GM12892 (cell line): ENCODE measurements around the gene KRT17.

Experiments used
- DNase-seq: peaks from one replicate; pipeline ENCODE4 v3.0.0; 2011; ENCODE audit not compliant: insufficient read length
- FAIRE-seq: peaks from 2 replicates; lab custom pipeline; 2011; peaks lifted over from hg19 to GRCh38; lab: Jason Lieb, UNC
- POLR2A ChIP-seq: IDR thresholded peaks from 2 replicates; pipeline ENCODE4 v1.6.1; 2011; ENCODE audit warnings: low read depth, low read length, control low read depth
- POLR2AphosphoS5 ChIP-seq: IDR thresholded peaks from 2 replicates; pipeline ENCODE4 v1.6.1; 2011; ENCODE audit warnings: low read depth, low read length, control low read depth
- TAF1 ChIP-seq: IDR thresholded peaks from 2 replicates; pipeline ENCODE4 v1.6.1; 2011; ENCODE audit warnings: low read depth, mild to moderate bottlenecking, control low read depth, low read length, borderline replicate concordance

KRT17 gene

GRCh38 chr17:41639492-41640473 lies 15.4 kb upstream of the KRT17 start:
- FAIRE-seq: no peak
- TF ChIP-seq POLR2A: no peak
- no peak for TF ChIP-seq TAF1
- TF ChIP-seq POLR2AphosphoS5: no peak
- no peak for DNase-seq

- no peak for TF ChIP-seq POLR2AphosphoS5
- no peak for TF ChIP-seq POLR2A
- no peak for TF ChIP-seq TAF1
- DNase-seq (no peak), FAIRE-seq (no peak)
These were observed 14.6 kb upstream of the KRT17 start for GRCh38 chr17:41638941-41639340.

- no peak for TF ChIP-seq TAF1
- no peak for TF ChIP-seq POLR2A
- no peak for TF ChIP-seq POLR2AphosphoS5
These were observed 13.8 kb upstream of the KRT17 start for GRCh38 chr17:41638194-41638593.

GRCh38 chr17:41636652-41637051 lies 12.3 kb upstream of the KRT17 start:
- DNase-seq: no peak
- TF ChIP-seq POLR2AphosphoS5 (no peak), POLR2A (no peak), TAF1 (no peak)
- no peak for FAIRE-seq

More at GRCh38 chr17:41638194-41638593, 13.8 kb upstream of the KRT17 start:
- DNase-seq: no peak
- FAIRE-seq: no peak

GRCh38 chr17:41635121-41636097 lies 11.0 kb upstream of the KRT17 start:
- FAIRE-seq (no peak), DNase-seq (no peak)
- TF ChIP-seq POLR2A (no peak), TAF1 (no peak), POLR2AphosphoS5 (no peak)

- no peak for TF ChIP-seq POLR2AphosphoS5
- TF ChIP-seq TAF1: no peak
- TF ChIP-seq POLR2A: no peak
- DNase-seq (no peak), FAIRE-seq (no peak)
These were observed 10.3 kb upstream of the KRT17 start for GRCh38 chr17:41634639-41635038.

- TF ChIP-seq TAF1: no peak
- TF ChIP-seq POLR2A: no peak
- TF ChIP-seq POLR2AphosphoS5: no peak
- DNase-seq (no peak), FAIRE-seq (peak; percentile 87)
These were observed 9.3 kb upstream of the KRT17 start for GRCh38 chr17:41633556-41634199.

GRCh38 chr17:41632482-41633105 lies 8.2 kb upstream of the KRT17 start:
- DNase-seq (no peak), FAIRE-seq (peak; percentile 91)
- no peak for TF ChIP-seq POLR2A
- TF ChIP-seq TAF1: no peak
- TF ChIP-seq POLR2AphosphoS5: no peak

- DNase-seq: no peak
- TF ChIP-seq POLR2A (no peak), TAF1 (no peak), POLR2AphosphoS5 (no peak)
- no peak for FAIRE-seq
These were observed 7.5 kb upstream of the KRT17 start for GRCh38 chr17:41631898-41632285.
